Fibroblast of lung (primary cell): ENCODE results near the gene BCAT1. TPM values are rescaled to one million over a fixed set of nuclear protein-coding genes. Genes with fewer than 3 reads are reported as not detected.

Experiments used
- DNase-seq, 2 donors: peaks; one replicate each; pipeline versions ENCODE4 v3.0.0 to v3.0.0-alpha.2; 2010; ENCODE audit warnings: low read depth in 2 of 2
- H2AFZ ChIP-seq: 2 replicates; pipeline ENCODE4 v1.5.1; 2012; ENCODE audit warnings: low read length, control low read depth, inconsistent platforms
- H3K27ac ChIP-seq: 2 replicates; pipeline ENCODE4 v1.5.1; 2011; ENCODE audit warnings: low read length, control low read depth; ENCODE audit not compliant: insufficient read depth
- H3K27me3 ChIP-seq: 2 replicates; pipeline ENCODE4 v1.5.1; 2011; ENCODE audit warnings: mild to moderate bottlenecking, low read length; ENCODE audit not compliant: control insufficient read depth, insufficient read depth
- H3K36me3 ChIP-seq: 2 replicates; pipeline ENCODE4 v1.5.1; 2011; ENCODE audit warnings: low read length; ENCODE audit not compliant: control insufficient read depth, insufficient read depth
- H3K4me1 ChIP-seq: 2 replicates; pipeline ENCODE4 v1.5.1; 2011; ENCODE audit warnings: low read length; ENCODE audit not compliant: control insufficient read depth, insufficient read depth; ENCODE audit errors: extremely low read depth
- H3K4me2 ChIP-seq: 2 replicates; pipeline ENCODE4 v1.5.1; 2011; ENCODE audit warnings: low read length, control low read depth; ENCODE audit not compliant: insufficient read depth; ENCODE audit errors: extremely low read depth
- H3K4me3 ChIP-seq, 4 experiments: fragments of 200-600 bp in 1 of 4; sonication (generic) in 1 of 4; replicated peaks in 1 of 4; 2 replicates each; pipeline ENCODE4 v1.5.1; 2011 to 2016; ENCODE audit warnings: low read length in 4 of 4, low read depth in 3 of 4, mild to moderate bottlenecking in 3 of 4, control low read depth in 2 of 4, inconsistent platforms in 1 of 4, mixed read lengths in 1 of 4; ENCODE audit not compliant: insufficient read depth in 1 of 4; ENCODE audit errors: control extremely low read depth in 1 of 4
- H3K79me2 ChIP-seq: 2 replicates; pipeline ENCODE4 v1.5.1; 2012; ENCODE audit warnings: mild to moderate bottlenecking, low read length, inconsistent platforms; ENCODE audit not compliant: control insufficient read depth, insufficient read depth
- H3K9ac ChIP-seq: 2 replicates; pipeline ENCODE4 v1.5.1; 2011; ENCODE audit warnings: mild to moderate bottlenecking, low read length, control low read depth; ENCODE audit not compliant: insufficient read depth
- H3K9me3 ChIP-seq: 2 replicates; pipeline ENCODE4 v1.5.1; 2012; ENCODE audit warnings: low read depth, low read length; ENCODE audit not compliant: control insufficient read depth, insufficient read depth
- H4K20me1 ChIP-seq: 2 replicates; pipeline ENCODE4 v1.5.1; 2011; ENCODE audit warnings: low read length; ENCODE audit not compliant: control insufficient read depth, insufficient read depth; ENCODE audit errors: extremely low read depth
- CTCF ChIP-seq, 2 donors: IDR thresholded peaks in 1 of 2; conservative IDR thresholded peaks in 1 of 2; 1 replicate in 1 of 2; 2 replicates in 1 of 2; pipeline ENCODE4 v1.5.1; 2011 to 2012; ENCODE audit warnings: low read length in 2 of 2, control low read depth in 1 of 2, inconsistent platforms in 1 of 2, low read depth in 1 of 2, mild to moderate bottlenecking in 1 of 2
- EZH2 ChIP-seq: IDR thresholded peaks from 2 replicates; pipeline ENCODE4 v1.5.1; 2012; ENCODE audit warnings: low read length, control low read depth, mild to moderate bottlenecking; ENCODE audit errors: missing control alignments
- polyA plus RNA-seq, 2 donors: library from polyadenylated mRNA; depleted of rRNA in 1 of 2; stranded (reverse) in 1 of 2; unstranded in 1 of 2; fragments of >200 nt; gene quantifications; 2 replicates each; pipeline ENCODE4 v1.2.1, GENCODE V29; 2011 to 2012; ENCODE audit warnings: missing spikeins in 1 of 2
- total RNA-seq: library from RNA; depleted of rRNA; stranded (reverse); fragments of >200 nt; gene quantifications from 2 replicates; pipeline ENCODE4 v1.2.1, GENCODE V29; 2014

Gene BCAT1
- total and polyA plus RNA-seq, 2 donors (not counting 1 experiment from before 2014, with no cell fraction given), result 27.8 to 162 TPM

DNA sequence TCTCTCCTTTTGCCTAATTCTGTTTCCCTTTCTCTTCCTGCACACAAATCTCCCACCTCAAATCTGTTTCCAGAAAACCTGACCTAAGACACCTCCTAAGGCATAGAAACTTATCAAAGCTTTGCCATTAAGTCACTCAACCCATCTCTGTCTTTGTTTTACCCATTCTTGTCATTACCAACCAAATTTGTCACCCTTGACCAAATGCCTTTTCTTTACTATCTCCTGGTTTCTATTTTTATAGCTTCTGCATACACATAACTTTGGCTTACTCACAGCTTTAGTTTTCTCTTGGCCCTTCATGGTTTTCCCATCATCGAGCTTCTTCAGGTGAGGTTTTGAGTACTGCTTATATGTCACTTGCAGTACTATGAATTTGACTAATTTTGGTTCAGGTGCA lies 184.2 kb downstream of the BCAT1 start:
- H2AFZ ChIP-seq, result no peak overlapping the region
- no peaks in the 10 kb centered on the region for H3K4me1 ChIP-seq
- H3K4me3 ChIP-seq, result no peak overlapping the region
- DNase-seq, result no peak
- no peaks in the 10 kb centered on the region for H3K9me3 ChIP-seq
- H3K79me2 ChIP-seq, result no peaks in the 10 kb centered on the region
- H3K4me2 ChIP-seq, result no peak overlapping the region
- H3K36me3 ChIP-seq, result no peaks in the 10 kb centered on the region
- H3K27me3 ChIP-seq, result no peaks in the 10 kb centered on the region
- no peaks in the 10 kb centered on the region for H4K20me1 ChIP-seq
- H3K27ac ChIP-seq, result no peak overlapping the region
- TF ChIP-seq CTCF (conservative IDR thresholded peaks at IDR 0.05 in 1 of 2, IDR thresholded peaks at IDR 0.05 in 1 of 2; ENCODE audit: low read depth in 1 of 2, low read length in 2 of 2) (no peak), EZH2 (no peak)
- no peak overlapping the region for H3K9ac ChIP-seq

DNA sequence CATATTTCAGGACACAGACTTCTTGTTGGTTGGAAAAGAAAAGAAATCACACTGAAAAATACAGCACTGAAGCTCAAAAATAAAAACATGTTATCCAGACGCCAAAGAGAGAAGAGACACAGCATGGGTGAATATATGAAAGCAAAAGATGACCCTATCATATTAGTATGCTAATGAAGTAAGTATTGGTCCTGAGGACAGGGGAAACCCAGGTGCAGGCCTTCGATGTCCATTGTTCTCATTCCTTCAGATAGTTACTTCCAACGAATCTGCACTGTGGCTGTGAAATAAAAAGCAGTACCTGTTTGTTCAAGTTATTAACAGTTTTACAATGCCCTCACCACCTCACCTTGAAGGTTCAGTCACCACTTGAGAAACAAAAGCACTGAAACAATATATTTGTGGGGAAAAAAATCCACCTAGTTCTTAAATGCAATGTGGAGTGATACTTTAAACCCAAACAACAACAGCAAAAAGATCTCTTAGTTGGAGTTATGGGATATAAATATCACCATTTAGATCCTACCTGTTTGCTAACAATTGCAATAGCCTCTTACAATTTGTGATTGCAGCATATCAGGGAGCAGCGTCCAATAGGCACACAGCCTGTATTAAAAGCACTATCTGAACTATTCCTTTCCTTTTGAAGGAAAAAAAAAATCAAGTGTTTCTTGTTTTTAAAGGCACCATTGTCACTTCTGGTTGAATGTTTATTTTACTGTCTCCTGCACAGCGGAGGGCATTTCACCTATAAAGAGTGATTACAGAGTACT lies 188.1 kb downstream of the BCAT1 start:
- H3K9ac ChIP-seq, result no peak overlapping the region
- no peaks in the 10 kb centered on the region for H3K79me2 ChIP-seq
- no peak overlapping the region for H3K4me3 ChIP-seq
- TF ChIP-seq CTCF (conservative IDR thresholded peaks at IDR 0.05 in 1 of 2, IDR thresholded peaks at IDR 0.05 in 1 of 2; ENCODE audit: low read depth in 1 of 2, low read length in 2 of 2), result no peak
- TF ChIP-seq EZH2, result no peak
- H4K20me1 ChIP-seq, result no peaks in the 10 kb centered on the region
- H3K4me2 ChIP-seq, result no peak overlapping the region
- no peak overlapping the region for H2AFZ ChIP-seq
- no peak for DNase-seq
- no peak overlapping the region for H3K27ac ChIP-seq
- H3K9me3 ChIP-seq, result no peaks in the 10 kb centered on the region
- no peaks in the 10 kb centered on the region for H3K27me3 ChIP-seq
- H3K4me1 ChIP-seq, result no peaks in the 10 kb centered on the region
- H3K36me3 ChIP-seq, result no peaks in the 10 kb centered on the region

DNA sequence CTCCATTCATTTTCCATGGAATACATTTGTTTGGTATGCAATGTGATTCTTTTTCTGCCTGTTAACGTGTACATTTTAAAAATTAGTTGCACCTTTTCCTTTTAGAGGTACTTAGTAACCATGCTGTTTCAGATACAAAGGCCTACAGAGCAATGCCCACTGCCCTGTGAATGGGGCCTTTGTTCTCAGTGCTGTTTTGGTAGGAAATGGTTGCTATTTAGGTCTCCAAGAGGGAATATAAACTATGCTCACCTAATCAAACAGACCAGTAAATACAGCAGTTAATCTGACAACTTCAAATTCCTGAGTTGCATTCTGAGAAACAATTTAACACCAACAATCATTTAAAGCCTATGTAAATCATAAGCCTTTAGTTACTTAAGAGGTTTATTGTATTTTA lies 188.7 kb downstream of the BCAT1 start:
- H3K4me3 ChIP-seq, result no peak overlapping the region
- no peak overlapping the region for H3K27ac ChIP-seq
- DNase-seq, result no peak
- no peaks in the 10 kb centered on the region for H3K9me3 ChIP-seq
- no peak overlapping the region for H2AFZ ChIP-seq
- no peaks in the 10 kb centered on the region for H3K27me3 ChIP-seq
- H3K36me3 ChIP-seq, result no peaks in the 10 kb centered on the region
- H3K79me2 ChIP-seq, result no peaks in the 10 kb centered on the region
- H4K20me1 ChIP-seq, result no peaks in the 10 kb centered on the region
- peaks cover 5% of the 10 kb centered on the region for H3K4me1 ChIP-seq
- TF ChIP-seq CTCF (conservative IDR thresholded peaks at IDR 0.05 in 1 of 2, IDR thresholded peaks at IDR 0.05 in 1 of 2; ENCODE audit: low read depth in 1 of 2, low read length in 2 of 2) (no peak), EZH2 (no peak)
- no peak overlapping the region for H3K9ac ChIP-seq
- H3K4me2 ChIP-seq, result no peak overlapping the region

Other genes starting within 250 kb of the BCAT1 start
- 0.17 and 0.26 TPM in 2 replicates for gene DNAI7, start 246.1 kb upstream of the BCAT1 start, total RNA-seq
- 0.14 and 0.23 TPM in 2 replicates for gene DNAI7, start 246.1 kb upstream of the BCAT1 start, polyA plus RNA-seq
- 13.9 and 17.3 TPM in 2 replicates for gene ETFRF1, start 246.1 kb upstream of the BCAT1 start, total RNA-seq
- 23.4 and 28.0 TPM in 2 replicates for gene ETFRF1, start 246.1 kb upstream of the BCAT1 start, polyA plus RNA-seq